ENCODE results near the gene ATAD1. TPM values are rescaled to one million over a fixed set of nuclear protein-coding genes. Genes with fewer than 3 reads are reported as not detected.
"Not testable (repeated sequence)": the region's sequence is repeated elsewhere in the genome, so short reads cannot be mapped to it uniquely, and the experiment has no call there.

ATAD1 gene
- total RNA-seq, 1 donor from 2014 or later = 25.1 TPM

GRCh38 chr10:87753995-87754866 lies 63.8 kb downstream of the ATAD1 start:
- DNase-seq (ENCODE audit: low read depth, low spot score) = no peak

GRCh38 chr10:87752566-87752965 lies 65.5 kb downstream of the ATAD1 start:
- no peak for DNase-seq (ENCODE audit: low read depth, low spot score)

GRCh38 chr10:87751274-87751673 lies 66.8 kb downstream of the ATAD1 start:
- DNase-seq (ENCODE audit: low read depth, low spot score) = no peak

GRCh38 chr10:87750817-87751216 lies 67.2 kb downstream of the ATAD1 start:
- DNase-seq (ENCODE audit: low read depth, low spot score) = no peak

GRCh38 chr10:87750001-87750671 lies 67.9 kb downstream of the ATAD1 start:
- DNase-seq (ENCODE audit: low read depth, low spot score) = no peak

GRCh38 chr10:87748244-87748643 lies 69.8 kb downstream of the ATAD1 start:
- not testable (repeated sequence) for DNase-seq (ENCODE audit: low read depth, low spot score)

- DNase-seq (ENCODE audit: low read depth, low spot score) = no peak
Observed at GRCh38 chr10:87746911-87747310, 71.1 kb downstream of the ATAD1 start.

GRCh38 chr10:87744606-87745005 lies 73.4 kb downstream of the ATAD1 start:
- no peak for DNase-seq (ENCODE audit: low read depth, low spot score)

- DNase-seq (ENCODE audit: low read depth, low spot score) = not testable (repeated sequence)
Observed at GRCh38 chr10:87742992-87743610, 74.9 kb downstream of the ATAD1 start.

GRCh38 chr10:87740254-87740655 lies 77.8 kb downstream of the ATAD1 start:
- no peak for DNase-seq (ENCODE audit: low read depth, low spot score)

- DNase-seq (ENCODE audit: low read depth, low spot score) = no peak
Observed at GRCh38 chr10:87739703-87740102, 78.3 kb downstream of the ATAD1 start.

GRCh38 chr10:87738253-87738652 lies 79.8 kb downstream of the ATAD1 start:
- DNase-seq (ENCODE audit: low read depth, low spot score) = not testable (repeated sequence)

- no peak for DNase-seq (ENCODE audit: low read depth, low spot score)
Observed at GRCh38 chr10:87734987-87735827, 82.8 kb downstream of the ATAD1 start.

- DNase-seq (ENCODE audit: low read depth, low spot score) = no peak
Observed at GRCh38 chr10:87733081-87733480, 84.9 kb downstream of the ATAD1 start.

GRCh38 chr10:87729940-87730339 lies 88.1 kb downstream of the ATAD1 start:
- no peak for DNase-seq (ENCODE audit: low read depth, low spot score)

- no peak for DNase-seq (ENCODE audit: low read depth, low spot score)
Observed at GRCh38 chr10:87724789-87725188, 93.2 kb downstream of the ATAD1 start.

- no peak for DNase-seq (ENCODE audit: low read depth, low spot score)
Observed at GRCh38 chr10:87723500-87723899, 94.5 kb downstream of the ATAD1 start.

- no peak for DNase-seq (ENCODE audit: low read depth, low spot score)
Observed at GRCh38 chr10:87722716-87723115, 95.3 kb downstream of the ATAD1 start.

GRCh38 chr10:87721781-87722180 lies 96.2 kb downstream of the ATAD1 start:
- DNase-seq (ENCODE audit: low read depth, low spot score) = peak; percentile 30

GRCh38 chr10:87720665-87721064 lies 97.4 kb downstream of the ATAD1 start:
- no peak for DNase-seq (ENCODE audit: low read depth, low spot score)

- peak; percentile 54 for DNase-seq (ENCODE audit: low read depth, low spot score)
Observed at GRCh38 chr10:87716348-87716670, 101.7 kb downstream of the ATAD1 start.
